KMS-11 (cell line): Measurements from ENCODE around the gene RGS12.

Experiments used
- H2AFZ ChIP-seq: fragments of 200-600 bp; sonication (generic); 2 replicates; pipeline ENCODE4 v1.6.1; 2016; ENCODE audit warnings: antibody characterized with exemption, mixed run types, low read depth
- H3K27ac ChIP-seq: fragments of 200-600 bp; sonication (generic); 2 replicates; pipeline ENCODE4 v1.6.1; 2016; ENCODE audit warnings: mild to moderate bottlenecking, mixed run types
- H3K27me3 ChIP-seq: fragments of 200-600 bp; sonication (generic); 2 replicates; pipeline ENCODE4 v1.6.1; 2017; ENCODE audit warnings: mild to moderate bottlenecking, low read depth, mixed run types, moderate library complexity; ENCODE audit not compliant: insufficient read depth
- H3K36me3 ChIP-seq: fragments of 200-600 bp; sonication (generic); 2 replicates; pipeline ENCODE4 v1.6.1; 2017; ENCODE audit warnings: mild to moderate bottlenecking, mixed run types; ENCODE audit not compliant: insufficient read depth
- H3K4me1 ChIP-seq: fragments of 200-600 bp; sonication (generic); 2 replicates; pipeline ENCODE4 v1.6.1; 2016; ENCODE audit warnings: mild to moderate bottlenecking, low read depth, mixed run types; ENCODE audit not compliant: poor library complexity, severe bottlenecking
- H3K4me2 ChIP-seq: fragments of 200-600 bp; sonication (generic); 2 replicates; pipeline ENCODE4 v1.7.0; 2016; ENCODE audit warnings: mild to moderate bottlenecking, mixed run types
- H3K4me3 ChIP-seq: fragments of 200-600 bp; sonication (generic); IDR thresholded peaks from 2 replicates; pipeline ENCODE4 v1.6.1; 2017; ENCODE audit warnings: low read depth, low read length, mixed read lengths; ENCODE audit not compliant: insufficient read depth
- H3K79me2 ChIP-seq: fragments of 200-600 bp; sonication (generic); 2 replicates; pipeline ENCODE4 v1.6.1; 2016; ENCODE audit warnings: low read depth, mixed run types; ENCODE audit not compliant: insufficient read depth
- H3K9ac ChIP-seq: fragments of 200-600 bp; sonication (generic); 2 replicates; pipeline ENCODE4 v1.6.1; 2016; ENCODE audit warnings: mild to moderate bottlenecking, mixed run types
- H4K20me1 ChIP-seq: fragments of 200-600 bp; sonication (generic); 2 replicates; pipeline ENCODE4 v1.6.1; 2016; ENCODE audit warnings: mild to moderate bottlenecking, mixed run types; ENCODE audit not compliant: insufficient read depth
- CTCF ChIP-seq: fragments of 200-600 bp; sonication (generic); conservative IDR thresholded peaks from 2 replicates; pipeline ENCODE4 v1.6.1; 2017; ENCODE audit warnings: low read depth, mild to moderate bottlenecking, antibody characterized with exemption, low read length, moderate library complexity, mixed read lengths

RGS12 gene

DNA sequence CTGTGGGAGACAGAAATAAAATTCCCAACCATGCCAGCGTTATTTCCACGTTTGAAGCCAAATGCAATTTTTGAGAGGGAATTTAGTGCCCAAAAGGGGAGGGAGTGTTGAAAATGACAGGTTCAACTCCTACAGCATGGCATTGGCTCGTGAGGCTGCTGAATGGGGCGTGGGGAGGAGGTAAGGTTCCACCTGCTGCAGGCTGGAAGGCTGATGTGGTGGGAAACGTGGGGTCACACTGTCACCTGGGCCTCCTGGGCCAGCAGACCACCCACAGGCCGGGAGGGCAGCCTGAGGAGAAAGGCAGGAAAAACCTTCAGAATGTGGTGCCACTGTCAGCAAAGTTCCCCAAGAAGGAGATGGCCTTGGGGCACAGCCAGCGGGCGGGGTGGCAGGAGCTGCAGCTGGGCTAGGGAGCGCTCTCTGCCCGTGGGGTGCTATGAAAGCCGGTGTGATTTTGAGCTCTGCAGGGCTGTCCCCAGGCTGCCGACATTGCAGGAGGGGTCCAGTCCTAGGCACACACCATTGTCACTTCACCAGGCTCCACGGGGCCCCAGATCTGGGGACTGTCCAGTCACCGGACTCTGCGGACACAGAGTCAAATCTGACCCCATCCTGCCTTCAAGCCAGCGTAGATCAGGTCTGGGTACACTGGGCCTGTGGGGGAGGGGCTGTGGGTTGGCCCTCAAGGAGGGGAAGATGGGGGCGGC, 24.3 kb upstream of the RGS12 start:
- Histone ChIP-seq H3K9ac (no peak overlapping the region), H3K4me3 (no peak overlapping the region), H3K4me2 (no peak overlapping the region), H3K27ac (no peak overlapping the region), H3K4me1 (peaks cover 4% of the 10 kb centered on the region), H2AFZ (no peak overlapping the region), H3K27me3 (no peaks in the 10 kb centered on the region), H4K20me1 (no peaks in the 10 kb centered on the region), H3K36me3 (no peaks in the 10 kb centered on the region), H3K79me2 (no peaks in the 10 kb centered on the region)
- no peak for TF ChIP-seq CTCF

GRCh38 chr4:3269105-3269927, 23.5 kb upstream of the RGS12 start:
- no peak overlapping the region for H2AFZ ChIP-seq
- TF ChIP-seq CTCF, result no peak

GRCh38 chr4:3269991-3270611, 22.7 kb upstream of the RGS12 start:
- no peaks in the 10 kb centered on the region for H3K36me3 ChIP-seq
- H3K4me2 ChIP-seq, result no peak overlapping the region
- H3K4me1 ChIP-seq, result peaks cover 4% of the 10 kb centered on the region
- no peaks in the 10 kb centered on the region for H3K79me2 ChIP-seq
- H4K20me1 ChIP-seq, result no peaks in the 10 kb centered on the region
- TF ChIP-seq CTCF, result no peak
- H3K27me3 ChIP-seq, result no peaks in the 10 kb centered on the region
- H3K4me3 ChIP-seq, result no peak overlapping the region
- H2AFZ ChIP-seq, result no peak overlapping the region
- no peak overlapping the region for H3K9ac ChIP-seq
- no peak overlapping the region for H3K27ac ChIP-seq

More at GRCh38 chr4:3269105-3269927, 23.5 kb upstream of the RGS12 start:
- Histone ChIP-seq H3K27ac (no peak overlapping the region), H3K27me3 (no peaks in the 10 kb centered on the region), H3K4me1 (peaks cover 4% of the 10 kb centered on the region), H3K9ac (no peak overlapping the region), H3K4me3 (no peak overlapping the region), H4K20me1 (no peaks in the 10 kb centered on the region), H3K36me3 (no peaks in the 10 kb centered on the region), H3K4me2 (no peak overlapping the region), H3K79me2 (no peaks in the 10 kb centered on the region)

- H3K36me3 ChIP-seq, result no peaks in the 10 kb centered on the region
- H4K20me1 ChIP-seq, result no peaks in the 10 kb centered on the region
- no peak overlapping the region for H3K4me2 ChIP-seq
- no peak overlapping the region for H3K9ac ChIP-seq
- TF ChIP-seq CTCF, result no peak
- H3K4me3 ChIP-seq, result no peak overlapping the region
- H3K79me2 ChIP-seq, result no peaks in the 10 kb centered on the region
- H2AFZ ChIP-seq, result no peak overlapping the region
- peaks cover 4% of the 10 kb centered on the region for H3K4me1 ChIP-seq
- no peak overlapping the region for H3K27ac ChIP-seq
- H3K27me3 ChIP-seq, result no peaks in the 10 kb centered on the region
Measured at GRCh38 chr4:3271131-3271530, 21.7 kb upstream of the RGS12 start.
